SHP77 (cell line): ENCODE measurements around the gene SHC3.

ENCODE experiments used
- DNase-seq, 2 experiments: peaks; one replicate each; lab custom pipeline; 2025; lab: John Stamatoyannopoulos, UW

The SHC3 gene

DNA sequence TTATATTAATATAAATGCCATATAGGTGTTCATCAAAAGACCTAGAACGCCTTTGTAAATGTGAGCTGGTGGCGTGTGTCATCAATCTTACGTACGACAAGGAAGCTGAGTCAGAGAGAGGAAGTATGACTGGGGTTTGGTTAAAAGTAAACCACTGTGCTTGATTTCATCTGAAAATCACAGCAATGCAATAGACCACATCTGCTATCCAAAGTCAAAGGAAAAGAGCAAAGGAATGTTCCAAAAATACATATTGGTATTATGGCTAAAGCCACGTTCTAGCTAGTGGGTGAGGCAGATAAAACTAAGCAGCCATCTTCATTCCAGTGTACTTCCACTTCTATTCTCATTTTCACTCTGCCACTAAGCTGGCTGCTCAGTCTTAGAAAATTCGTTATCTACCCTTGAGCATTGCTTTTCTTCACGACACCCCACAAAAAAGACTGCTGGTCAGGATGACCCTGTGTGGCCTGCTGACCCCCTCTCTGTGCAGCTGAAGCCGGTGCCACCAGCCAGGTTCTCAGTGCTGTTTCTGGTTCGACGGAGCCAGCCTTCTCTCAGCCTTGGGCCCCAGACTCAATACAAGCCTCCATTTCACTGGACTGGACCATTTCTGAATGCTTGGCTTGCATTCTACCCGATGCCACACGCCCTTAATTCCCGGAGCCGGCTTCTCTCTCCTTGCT, 23.8 kb downstream of the SHC3 start:
- DNase-seq, result no peak

DNA sequence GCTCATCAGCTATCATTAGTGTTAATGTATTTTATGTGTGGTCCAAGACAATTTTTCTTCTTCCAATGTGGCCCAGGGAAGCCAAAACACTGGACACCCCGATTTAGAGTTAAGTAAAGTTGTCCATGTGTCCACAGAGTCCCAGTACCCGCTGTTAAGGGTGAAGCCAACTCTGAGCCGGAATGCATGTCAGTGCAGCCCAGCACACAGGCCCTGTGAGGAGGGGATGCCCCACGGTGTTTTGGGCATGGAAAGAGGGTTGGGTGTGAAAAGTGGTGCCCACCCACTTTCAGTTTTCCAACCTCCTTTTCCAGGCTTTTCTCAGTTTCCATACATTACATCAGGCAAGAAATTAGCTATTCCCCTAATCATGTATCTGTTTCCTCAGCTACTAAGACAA, 24.4 kb downstream of the SHC3 start:
- DNase-seq, result no peak

DNA sequence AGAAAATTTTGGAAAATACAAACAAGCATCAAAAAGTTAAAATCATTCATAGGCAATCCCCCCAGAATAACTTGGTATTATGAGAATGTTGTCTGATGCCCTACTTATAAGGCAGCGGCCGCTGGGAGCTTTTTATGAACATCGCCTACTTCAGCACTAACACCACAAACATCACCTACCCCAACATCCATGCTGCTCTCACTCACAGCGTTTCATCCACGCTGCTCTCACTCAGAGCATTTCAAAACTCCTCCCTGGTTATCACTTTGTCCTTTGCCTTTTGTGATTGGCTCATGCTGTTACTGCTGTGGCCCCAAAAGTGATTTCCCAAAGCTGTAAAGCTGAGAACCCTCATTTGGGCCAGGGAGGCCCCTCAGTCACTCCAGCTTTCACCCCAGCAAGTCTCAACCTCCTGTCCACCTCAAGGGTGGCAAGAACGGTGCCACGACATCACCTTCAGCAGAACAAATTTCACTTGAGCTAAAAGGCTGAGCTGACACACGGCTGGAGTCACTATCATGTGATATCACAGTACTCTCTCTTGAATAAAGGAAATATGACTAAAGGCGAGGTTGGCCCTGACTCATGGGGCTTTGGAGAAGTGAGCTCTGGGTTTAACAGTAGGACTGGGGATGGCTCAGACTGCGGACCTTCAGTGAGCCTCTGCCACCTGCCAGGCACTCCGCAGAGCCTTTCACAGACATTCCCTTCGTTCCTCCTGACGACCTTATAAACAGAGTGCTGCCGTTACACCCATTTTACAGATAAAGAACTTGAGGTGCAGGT, 25.2 kb downstream of the SHC3 start:
- no peak for DNase-seq

DNA sequence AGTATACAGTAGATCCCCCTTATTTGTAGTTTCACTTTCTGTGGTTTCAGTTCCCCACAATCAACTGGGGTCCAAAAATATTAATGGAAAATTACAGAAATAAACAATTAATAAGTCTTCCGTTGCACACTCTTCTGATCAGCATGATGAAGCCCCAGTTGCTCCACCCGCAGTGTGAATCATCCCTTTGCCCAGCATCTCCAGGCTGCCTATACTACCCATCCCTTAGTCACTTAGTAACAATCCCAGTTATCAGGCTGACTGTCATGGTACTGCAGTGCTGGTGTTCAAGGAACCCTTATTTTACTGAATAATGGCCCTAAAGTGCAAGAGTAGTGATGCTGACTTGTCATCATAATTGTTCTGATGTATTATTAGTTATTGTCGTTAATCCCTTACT, 28.9 kb downstream of the SHC3 start:
- no peak for DNase-seq

DNA sequence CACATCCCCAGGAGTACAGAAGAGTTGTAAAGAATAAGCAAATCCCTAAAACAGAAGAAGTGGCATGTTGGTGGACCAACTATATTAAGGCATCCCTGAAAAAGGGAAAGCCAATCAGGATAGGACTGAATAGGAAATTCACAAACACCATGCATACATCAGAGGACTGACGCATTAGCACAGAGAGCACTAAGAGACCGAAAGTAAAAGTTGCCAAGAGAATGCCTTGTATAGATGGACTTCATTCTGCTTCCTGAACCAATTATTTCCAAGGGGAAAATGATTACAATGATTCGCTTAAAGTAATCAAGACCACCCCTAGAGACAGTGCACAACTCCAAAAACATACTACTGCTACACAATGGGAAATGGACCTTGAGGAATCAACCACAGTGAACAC, 33.5 kb downstream of the SHC3 start:
- no peak for DNase-seq

DNA sequence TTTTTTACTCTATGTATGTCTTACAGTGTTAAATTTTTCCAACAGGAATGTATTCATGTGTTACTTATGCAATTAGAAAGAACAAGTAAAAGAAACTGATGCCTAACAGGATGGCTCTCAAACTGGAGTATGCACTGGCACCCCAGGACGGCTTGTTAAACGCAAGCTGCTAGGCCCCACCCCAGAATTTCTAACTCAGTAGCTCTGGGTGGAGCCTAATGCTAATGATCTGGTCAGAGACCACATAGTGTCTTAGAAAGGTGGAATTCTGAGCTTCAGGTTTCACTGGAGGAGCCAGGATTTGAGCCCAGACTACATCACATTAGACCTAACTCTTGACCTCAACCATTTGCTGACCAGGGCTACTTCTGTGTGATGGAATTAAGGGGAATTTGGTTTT, 34.4 kb downstream of the SHC3 start:
- DNase-seq, result no peak

DNA sequence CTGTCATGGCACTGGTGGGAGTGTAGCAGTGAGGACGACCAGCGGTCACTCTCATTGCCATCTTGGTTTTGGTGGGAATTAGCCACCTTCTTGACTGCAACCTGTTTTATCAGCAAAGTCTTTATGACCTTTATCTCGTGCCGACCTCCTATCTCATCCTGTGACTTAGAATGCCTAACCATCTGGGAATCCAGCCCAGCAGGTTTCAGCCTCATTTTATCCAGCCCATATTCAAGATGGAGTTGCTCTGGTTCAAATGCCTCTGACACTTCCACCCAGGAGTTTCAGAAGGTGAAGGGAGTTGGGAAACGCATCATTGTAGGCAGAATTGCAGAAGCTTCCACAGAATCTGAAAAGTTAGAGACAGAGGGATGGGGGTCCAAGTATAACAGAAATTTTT, 35.4 kb downstream of the SHC3 start:
- DNase-seq, result no peak

DNA sequence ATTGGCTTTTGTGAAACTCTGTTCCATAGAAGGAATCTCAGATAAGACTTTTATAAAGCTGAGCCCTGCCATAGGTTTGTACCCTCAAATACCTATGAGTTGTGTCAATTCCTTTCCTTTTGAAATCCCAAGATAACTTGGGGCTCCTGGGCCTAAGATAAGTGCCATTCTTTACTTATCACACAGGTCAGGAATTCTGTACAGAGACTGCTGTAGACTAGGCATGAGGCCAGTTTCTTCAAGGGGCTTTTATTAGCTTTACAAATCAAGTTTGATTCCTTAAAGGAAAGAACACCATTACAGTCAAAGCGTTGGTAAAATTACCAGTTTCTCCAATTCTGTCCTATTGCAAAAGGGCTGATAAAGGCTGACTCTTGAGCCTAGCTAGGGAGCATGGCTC, 39.2 kb downstream of the SHC3 start:
- no peak for DNase-seq

DNA sequence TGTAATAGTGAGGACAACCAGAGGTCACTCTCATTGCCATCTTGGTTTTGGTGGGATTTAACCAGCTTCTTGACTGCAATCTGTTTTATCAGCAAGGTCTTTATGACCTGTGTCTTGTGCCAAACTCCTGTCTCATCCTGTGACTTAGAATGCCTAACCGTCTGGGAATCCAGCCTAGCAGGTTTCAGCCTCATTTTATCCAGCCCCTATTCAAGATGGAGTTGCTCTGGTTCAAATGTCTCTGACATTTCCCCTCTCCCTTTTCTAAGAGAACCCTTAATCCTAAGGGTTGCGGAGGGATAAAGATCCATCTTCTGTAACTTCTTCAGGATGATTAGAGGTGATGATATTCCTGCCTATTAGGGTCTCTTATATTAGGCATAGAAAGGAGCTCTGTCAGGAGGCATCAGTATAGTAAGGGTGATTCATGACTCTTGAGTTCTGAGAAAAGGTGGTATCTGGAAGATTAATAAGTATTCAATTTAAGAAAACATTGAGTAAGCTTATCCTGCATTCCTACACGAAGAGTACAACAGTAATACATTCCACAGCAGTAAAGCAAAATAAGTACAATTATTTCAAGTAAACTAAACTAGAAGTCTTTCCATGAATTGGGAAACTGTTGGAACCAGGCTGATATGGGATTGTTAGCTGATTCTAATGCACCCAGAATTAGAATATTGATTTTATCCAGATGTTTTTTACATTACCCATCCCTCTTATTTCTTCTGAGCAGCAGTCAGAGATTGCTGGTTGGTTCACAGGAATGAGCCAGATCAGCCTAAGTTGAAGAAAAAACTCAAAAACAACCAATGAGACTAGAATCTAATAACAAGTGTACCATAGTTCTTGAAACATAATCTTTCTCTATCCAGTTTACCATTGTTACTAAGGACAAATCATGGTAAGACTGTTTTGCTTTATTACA, 39.9 kb downstream of the SHC3 start:
- DNase-seq, result no peak

DNA sequence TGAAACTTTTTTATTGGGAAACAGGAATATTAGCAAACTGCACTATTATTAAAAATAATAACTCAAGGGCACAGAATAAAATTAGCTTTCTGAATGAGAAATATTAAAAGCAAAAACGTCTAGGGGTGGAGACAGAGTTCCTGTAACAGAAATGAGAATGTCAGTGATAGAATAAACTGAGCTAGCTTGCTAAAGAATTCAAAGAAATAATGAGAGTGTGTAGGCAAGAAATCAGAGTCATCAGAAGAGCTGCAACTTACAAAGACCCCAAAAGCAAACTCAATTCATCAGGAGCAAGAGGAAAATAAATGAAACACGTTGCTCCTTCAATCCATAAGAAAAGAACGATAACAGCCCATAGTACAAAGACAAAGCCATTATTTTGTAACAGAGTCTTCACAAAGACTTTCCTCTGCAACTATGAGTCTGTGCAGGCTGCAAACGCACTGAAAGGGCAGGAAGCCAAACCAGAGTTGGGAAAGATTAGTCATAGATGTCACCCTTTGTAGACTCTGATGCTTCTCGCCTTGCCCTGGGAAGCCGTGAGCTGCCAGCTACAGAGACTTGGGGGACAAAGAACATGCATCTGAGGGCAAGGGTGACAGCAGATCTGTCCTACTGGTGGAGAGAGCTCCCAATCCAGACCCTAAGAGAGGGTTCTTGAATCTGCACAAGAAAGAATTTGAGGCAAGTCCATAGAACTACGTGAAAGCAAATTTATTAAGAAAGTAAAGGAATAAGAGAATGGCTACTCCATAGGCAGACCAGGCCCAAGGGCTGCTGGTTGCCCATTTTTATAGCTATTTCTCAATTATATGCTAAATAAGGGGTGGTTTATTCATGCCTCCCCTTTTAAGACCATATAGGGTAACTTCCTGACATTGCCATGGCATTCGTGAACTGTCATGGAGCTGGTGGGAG, 40.8 kb downstream of the SHC3 start:
- no peak for DNase-seq

DNA sequence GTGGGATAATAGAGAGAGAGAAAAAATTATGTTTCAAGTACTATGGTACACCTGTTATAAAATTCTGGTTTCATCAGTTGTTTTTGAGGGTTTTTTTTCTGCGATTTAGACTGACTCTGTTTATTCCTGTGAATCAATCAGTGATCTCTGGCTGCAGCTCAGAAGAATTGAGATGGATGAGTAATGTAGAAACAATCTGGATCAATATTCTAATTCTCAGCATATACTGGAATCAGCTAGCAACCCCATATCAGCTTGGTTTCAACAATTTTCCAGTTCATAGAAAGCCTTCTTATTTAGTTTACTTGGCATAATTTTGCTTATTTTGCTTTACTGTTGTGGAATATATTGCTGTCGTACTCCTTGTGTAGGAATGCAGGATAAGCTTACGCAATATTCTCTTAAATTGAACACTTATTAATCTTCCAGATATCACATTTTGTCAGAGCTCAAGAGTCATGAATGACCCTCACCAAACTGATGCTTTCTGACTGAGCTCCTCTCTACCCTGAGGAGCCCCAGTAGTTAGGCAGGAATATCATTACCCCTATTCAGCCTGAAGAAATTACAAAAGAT, 42.9 kb downstream of the SHC3 start:
- no peak for DNase-seq

DNA sequence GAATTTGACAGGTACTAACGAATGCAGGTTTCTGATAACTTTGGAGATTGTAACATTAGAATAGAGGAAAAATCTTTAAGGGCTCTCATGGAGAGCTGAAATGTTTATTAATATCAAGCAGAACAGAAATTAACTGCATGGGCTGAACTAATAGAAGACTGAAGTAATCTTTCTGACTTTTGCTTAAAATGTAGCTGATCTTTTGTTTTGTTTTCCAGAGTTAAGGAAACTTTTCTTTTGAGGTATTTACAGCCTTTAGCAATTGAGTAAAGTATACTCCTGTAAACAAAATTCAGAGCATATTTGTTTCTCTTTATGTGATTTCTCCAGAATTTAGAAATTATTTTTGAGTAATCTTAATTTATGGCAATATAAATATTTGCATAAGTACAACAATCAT, 43.9 kb downstream of the SHC3 start:
- DNase-seq, result no peak

DNA sequence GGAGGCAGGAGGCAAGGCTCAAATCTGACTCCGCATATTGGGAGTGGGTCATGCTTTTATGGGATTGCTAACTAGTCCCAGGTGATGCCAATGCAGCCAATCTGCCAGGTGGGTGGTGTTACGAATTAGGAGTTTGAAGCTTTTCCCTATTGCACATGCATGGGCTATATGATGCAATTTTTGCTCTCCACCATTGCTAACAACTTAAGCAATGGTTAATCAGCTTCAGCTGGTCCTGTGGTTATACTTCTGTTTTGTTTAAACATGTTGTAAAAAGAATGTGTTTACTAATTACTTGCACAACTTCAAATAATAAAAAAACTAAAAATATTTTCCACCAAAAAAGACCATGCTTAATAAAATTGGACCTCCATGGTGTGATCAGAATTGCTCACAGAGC, 55.7 kb downstream of the SHC3 start:
- no peak for DNase-seq

DNA sequence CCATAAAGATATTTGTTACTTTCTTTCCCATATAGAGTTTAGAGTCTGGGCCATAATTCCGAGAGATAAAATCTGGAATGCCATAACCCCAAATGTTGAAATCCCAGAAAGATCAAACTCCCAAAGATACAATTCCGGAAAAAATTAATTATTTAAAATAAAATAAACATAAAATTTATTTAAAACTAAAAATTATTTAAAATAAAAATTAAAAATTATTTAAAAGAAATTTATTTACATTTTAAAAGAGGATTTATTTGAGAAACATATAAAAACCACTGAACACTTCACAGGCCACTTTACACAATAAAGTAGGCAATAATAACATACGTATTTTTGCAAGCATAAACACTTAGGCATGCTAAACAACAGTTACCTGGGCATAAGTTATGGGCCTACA, 57.9 kb downstream of the SHC3 start:
- no peak for DNase-seq

DNA sequence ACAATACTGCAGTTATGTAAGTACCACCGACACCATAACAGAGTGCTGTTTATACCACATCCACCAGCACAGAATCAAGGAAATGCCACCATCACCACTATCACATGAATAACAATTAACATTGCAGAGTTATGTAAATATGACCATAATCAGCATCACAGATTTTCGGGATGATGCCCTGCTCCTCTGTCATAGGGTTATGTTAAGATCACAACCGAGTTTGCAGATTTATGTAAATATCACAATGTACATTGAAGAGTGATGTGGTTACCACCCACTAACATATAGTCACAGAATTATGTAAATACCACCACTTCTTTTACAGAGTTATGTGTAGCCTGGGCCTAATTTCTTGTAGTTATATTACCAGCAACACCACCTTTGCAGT, 61.8 kb downstream of the SHC3 start:
- DNase-seq, result no peak

DNA sequence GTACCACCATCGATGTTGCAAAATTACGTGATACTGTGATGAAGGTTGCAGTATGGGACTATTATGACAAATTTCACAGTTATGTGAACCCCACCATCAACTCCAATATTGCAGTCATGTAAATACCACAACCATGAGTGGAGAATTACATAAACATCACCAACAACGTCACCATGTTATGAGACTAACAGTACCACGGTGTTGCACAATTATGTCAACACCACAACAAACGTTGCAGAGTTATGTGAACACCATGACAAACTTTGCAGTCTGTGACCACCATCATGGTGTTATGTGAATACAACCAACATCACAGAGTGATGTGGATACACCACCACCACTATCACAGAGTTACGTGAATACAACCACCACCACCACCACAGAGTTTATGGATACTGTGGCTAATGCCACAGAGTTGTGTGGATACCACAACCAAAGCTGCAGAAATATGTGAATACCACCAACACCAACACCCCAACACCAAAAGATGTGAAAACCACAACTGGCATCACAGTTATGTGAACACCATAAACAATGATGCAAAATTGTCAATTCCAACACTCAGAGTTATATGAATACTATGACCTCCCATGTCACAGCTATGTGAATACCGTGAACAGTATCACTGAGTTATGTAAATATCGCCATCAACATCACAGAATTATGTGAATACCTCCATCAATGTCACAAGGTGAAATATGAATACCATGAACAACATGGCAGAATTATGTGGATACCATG, 62.4 kb downstream of the SHC3 start:
- DNase-seq, result no peak

DNA sequence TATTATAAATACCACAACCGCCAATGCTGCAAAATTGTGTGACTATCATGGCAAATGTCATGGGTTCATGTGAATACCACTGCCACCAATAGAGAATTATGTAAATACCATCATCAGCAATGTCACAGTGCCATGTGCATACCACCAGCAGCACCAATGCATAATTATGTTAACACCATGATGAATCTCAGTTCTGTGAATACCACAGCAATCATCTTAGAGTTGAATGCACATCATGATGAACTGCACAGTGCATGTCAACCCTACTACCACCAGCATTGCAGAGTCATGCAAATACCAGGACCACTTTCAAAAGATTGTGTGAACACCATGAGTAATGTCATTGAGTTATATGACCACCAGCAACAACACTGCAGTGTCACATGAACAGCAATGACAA, 63.2 kb downstream of the SHC3 start:
- no peak for DNase-seq

DNA sequence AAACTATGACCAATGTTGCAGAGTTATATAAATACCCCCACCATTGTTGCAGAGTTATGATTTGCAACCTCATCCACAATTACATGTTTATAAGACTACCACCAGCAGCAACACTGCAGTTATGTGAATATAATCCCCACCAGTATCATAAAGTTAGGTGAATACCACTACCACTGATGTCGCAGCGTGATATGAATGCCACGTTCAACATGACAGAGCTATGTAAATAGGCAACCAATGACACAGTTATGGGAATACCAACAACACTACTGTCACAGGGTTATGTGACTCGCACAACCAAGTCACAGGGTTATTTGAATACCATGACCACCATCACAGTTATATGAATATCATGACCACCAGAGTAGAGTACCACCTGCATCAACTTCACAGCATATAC, 63.9 kb downstream of the SHC3 start:
- DNase-seq, result no peak

DNA sequence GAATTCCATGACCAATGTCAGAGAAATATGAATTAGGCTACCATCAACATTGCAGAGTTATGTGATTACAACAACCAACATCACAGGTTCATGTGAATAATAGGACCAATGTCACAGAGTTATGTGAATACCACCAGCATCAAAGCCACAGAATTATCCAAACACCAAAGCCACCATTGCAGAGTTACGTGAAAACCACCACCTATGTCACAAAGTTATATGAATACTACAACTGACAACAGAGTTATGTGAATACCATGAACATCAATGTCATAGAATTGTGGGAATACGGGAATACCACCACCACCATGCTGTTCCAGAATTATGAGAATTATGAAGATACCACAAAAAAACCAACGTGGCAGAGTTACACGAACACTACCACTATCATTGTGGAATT, 64.8 kb downstream of the SHC3 start:
- no peak for DNase-seq

DNA sequence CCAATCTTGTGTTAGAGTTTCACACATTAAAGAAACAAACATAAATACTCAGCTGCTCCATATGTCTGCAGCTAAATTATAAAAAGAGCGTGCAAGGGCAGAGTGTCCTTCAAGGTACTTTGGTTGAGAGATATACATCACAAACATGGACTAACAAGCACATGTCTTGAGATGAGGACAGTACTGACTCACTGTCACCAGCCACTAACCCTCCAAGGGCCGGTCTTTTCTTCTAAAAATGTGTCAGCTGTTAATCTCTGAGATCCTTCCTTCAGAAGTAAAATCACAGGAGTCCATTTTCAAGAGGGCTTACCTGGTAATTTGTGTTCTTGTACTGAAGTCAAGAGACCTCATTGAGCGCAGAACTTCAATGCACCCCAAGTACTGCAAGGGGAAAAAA, 66.4 kb downstream of the SHC3 start:
- no peak for DNase-seq

DNA sequence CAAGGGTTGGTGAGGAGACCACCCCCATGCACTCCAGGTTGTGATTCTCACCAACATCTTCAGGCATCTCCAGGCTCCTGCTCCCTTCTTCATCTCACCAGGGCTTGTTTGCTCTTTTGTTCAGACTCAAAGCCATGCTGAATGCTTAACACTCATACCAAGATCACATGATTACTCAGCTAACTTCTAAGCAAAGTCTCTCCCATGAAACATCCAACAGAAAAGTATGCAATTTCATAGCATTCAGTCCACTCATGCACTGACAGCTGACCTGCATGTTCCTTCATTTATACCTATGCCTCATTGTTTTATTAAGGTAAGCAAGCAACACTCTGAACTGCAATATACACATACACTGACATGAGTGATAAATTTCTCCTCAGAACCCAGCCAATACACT, 69.0 kb downstream of the SHC3 start:
- DNase-seq, result no peak
